Measurements from ENCODE around the gene TPRG1. TPM values are rescaled to one million over a fixed set of nuclear protein-coding genes. Genes with fewer than 3 reads are reported as not detected.

TPRG1 gene
- total RNA-seq, 1 donor: 0.45 TPM

GRCh38 chr3:189338366-189338765 lies 166.6 kb downstream of the TPRG1 start:
- DNase-seq (ENCODE audit: low read depth): no peak
- no peak overlapping the region for H3K4me3 ChIP-seq (ENCODE audit: low read depth, low read length)
- TF ChIP-seq, protein P1, sequence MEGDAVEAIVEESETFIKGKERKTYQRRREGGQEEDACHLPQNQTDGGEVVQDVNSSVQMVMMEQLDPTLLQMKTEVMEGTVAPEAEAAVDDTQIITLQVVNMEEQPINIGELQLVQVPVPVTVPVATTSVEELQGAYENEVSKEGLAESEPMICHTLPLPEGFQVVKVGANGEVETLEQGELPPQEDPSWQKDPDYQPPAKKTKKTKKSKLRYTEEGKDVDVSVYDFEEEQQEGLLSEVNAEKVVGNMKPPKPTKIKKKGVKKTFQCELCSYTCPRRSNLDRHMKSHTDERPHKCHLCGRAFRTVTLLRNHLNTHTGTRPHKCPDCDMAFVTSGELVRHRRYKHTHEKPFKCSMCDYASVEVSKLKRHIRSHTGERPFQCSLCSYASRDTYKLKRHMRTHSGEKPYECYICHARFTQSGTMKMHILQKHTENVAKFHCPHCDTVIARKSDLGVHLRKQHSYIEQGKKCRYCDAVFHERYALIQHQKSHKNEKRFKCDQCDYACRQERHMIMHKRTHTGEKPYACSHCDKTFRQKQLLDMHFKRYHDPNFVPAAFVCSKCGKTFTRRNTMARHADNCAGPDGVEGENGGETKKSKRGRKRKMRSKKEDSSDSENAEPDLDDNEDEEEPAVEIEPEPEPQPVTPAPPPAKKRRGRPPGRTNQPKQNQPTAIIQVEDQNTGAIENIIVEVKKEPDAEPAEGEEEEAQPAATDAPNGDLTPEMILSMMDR (IDR thresholded peaks at IDR 0.05; ENCODE audit: insufficient read depth, low read length): no peak

DNA sequence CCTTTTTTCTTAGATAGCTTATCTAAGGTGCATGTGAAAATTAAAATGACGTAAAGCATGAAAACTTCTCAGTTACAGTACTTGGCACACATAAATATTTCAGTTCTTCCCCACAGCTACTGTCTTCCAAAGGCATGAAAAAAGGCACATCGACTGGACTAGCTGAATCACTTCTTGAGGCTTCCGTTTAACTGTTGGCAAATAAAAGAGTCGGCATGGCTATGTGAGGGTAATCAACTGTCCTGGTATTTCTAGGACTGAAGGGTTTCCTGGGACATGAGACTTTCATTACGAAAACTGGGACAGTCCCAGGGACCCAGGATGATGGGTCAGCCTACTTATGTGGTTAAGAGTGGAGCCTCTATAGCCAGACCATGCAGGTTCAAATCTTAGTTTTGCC lies 168.2 kb downstream of the TPRG1 start:
- TF ChIP-seq, protein P1 (IDR thresholded peaks at IDR 0.05; ENCODE audit: insufficient read depth, low read length): no peak
- H3K4me3 ChIP-seq (ENCODE audit: low read depth, low read length): no peak overlapping the region
- DNase-seq (ENCODE audit: low read depth): no peak

GRCh38 chr3:189340680-189341460 lies 169.1 kb downstream of the TPRG1 start:
- TF ChIP-seq, protein P1 (IDR thresholded peaks at IDR 0.05; ENCODE audit: insufficient read depth, low read length): no peak
- H3K4me3 ChIP-seq (ENCODE audit: low read depth, low read length): no peak overlapping the region
- no peak for DNase-seq (ENCODE audit: low read depth)

DNA sequence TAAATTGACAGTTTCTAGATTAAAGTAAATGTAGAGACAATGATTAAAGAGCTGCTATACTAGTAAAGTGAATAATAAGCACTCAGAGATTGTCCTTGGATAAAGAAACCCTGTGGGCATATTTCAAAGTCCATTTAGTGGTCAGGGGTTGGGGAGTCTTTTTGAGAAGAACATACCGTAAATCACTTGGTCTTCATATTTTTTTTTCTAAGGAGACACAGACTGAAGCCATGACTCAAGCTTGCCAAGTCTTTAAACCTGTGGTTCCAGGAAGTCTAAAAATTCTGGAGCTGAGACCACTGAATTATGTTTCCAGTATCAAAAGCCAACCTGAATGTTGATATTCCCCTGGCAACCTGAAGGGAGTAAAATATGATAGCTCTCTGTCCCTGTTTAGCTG lies 171.0 kb downstream of the TPRG1 start:
- TF ChIP-seq, protein P1 (IDR thresholded peaks at IDR 0.05; ENCODE audit: insufficient read depth, low read length): no peak
- H3K4me3 ChIP-seq (ENCODE audit: low read depth, low read length): no peak overlapping the region
- no peak for DNase-seq (ENCODE audit: low read depth)

GRCh38 chr3:189344996-189345395 lies 173.2 kb downstream of the TPRG1 start:
- no peak for DNase-seq (ENCODE audit: low read depth)
- TF ChIP-seq, protein P1 (IDR thresholded peaks at IDR 0.05; ENCODE audit: insufficient read depth, low read length): no peak

DNA sequence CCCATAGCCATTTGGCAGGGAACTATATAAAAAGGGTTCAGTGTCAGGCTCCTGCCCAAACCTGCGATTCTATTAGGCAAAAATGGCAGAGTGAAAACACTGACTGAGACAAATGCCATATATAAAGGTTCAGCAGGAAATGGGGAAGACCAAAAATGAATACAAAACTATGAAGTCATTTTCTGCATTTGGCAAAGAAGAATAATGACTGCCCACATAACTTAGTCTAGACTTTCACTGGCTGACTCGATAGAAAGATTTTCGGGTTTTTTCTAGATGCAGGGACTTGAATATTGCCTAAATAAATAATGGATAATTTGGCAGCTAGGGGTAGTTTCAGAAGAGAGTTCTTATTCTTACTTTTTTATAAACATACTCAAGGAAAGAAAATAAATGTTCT lies 178.0 kb downstream of the TPRG1 start:
- H3K4me3 ChIP-seq (ENCODE audit: low read depth, low read length): no peak overlapping the region
- peak; percentile 31 for DNase-seq (ENCODE audit: low read depth)
- TF ChIP-seq, protein P1 (IDR thresholded peaks at IDR 0.05; ENCODE audit: insufficient read depth, low read length): no peak

More at GRCh38 chr3:189344996-189345395, 173.2 kb downstream of the TPRG1 start:
- H3K4me3 ChIP-seq (ENCODE audit: low read depth, low read length): no peak overlapping the region
